H1 (cell line): ENCODE results near the gene TBC1D22B. TPM values are rescaled to one million over a fixed set of nuclear protein-coding genes. Genes with fewer than 3 reads are reported as not detected.
"Not testable (repeated sequence)": the region's sequence is repeated elsewhere in the genome, so short reads cannot be mapped to it uniquely, and the experiment has no call there.

Source experiments
- CTCF ChIA-PET: fragments of 300-600 bp; sonication (Branson Sonifier 250); formaldehyde crosslinking; loops from one replicate; lab custom pipeline; 2021; ENCODE audit not compliant: partially characterized antibody; lab: Charles Lee
- POLR2A ChIA-PET: fragments of 300-600 bp; sonication (Branson Sonifier 250); formaldehyde crosslinking; loops from one replicate; lab custom pipeline; 2021; ENCODE audit warnings: inconsistent platforms; ENCODE audit not compliant: partially characterized antibody; lab: Charles Lee
- DNase-seq, 2 experiments: peaks; one replicate each; pipeline versions ENCODE4 v3.0.0 to v3.0.0-alpha.2; 2010 to 2022; ENCODE audit warnings: low spot score in 2 of 2, low read depth in 1 of 2, mixed read lengths in 1 of 2
- FAIRE-seq: peaks from 2 replicates; lab custom pipeline; 2011; peaks lifted over from hg19 to GRCh38; lab: Jason Lieb, UNC
- H2AFZ ChIP-seq: 2 replicates; pipeline ENCODE4 v1.8.1; 2012; ENCODE audit warnings: low read length, inconsistent platforms
- H2AK5ac ChIP-seq: 2 replicates; pipeline ENCODE4 v1.6.1; 2013; ENCODE audit warnings: low read depth, low read length
- H2BK120ac ChIP-seq: replicated peaks from 2 replicates; pipeline ENCODE3; 2013; ENCODE audit warnings: low read depth, low read length, inconsistent platforms
- H2BK12ac ChIP-seq: 2 replicates; pipeline ENCODE4 v1.6.1; 2013; ENCODE audit warnings: low read depth, low read length
- H2BK15ac ChIP-seq: 2 replicates; pipeline ENCODE4 v1.6.1; 2013; ENCODE audit warnings: low read length
- H2BK20ac ChIP-seq: 2 replicates; pipeline ENCODE4 v1.6.1; 2013; ENCODE audit warnings: low read length
- H2BK5ac ChIP-seq: 2 replicates; pipeline ENCODE4 v1.6.1; 2013; ENCODE audit warnings: low read depth, low read length
- H3K14ac ChIP-seq: 2 replicates; pipeline ENCODE4 v1.6.1; 2013; ENCODE audit warnings: inconsistent platforms; ENCODE audit not compliant: insufficient read length
- H3K18ac ChIP-seq: 2 replicates; pipeline ENCODE4 v1.6.1; 2013; ENCODE audit warnings: low read length; ENCODE audit errors: extremely low read depth
- H3K23ac ChIP-seq: 2 replicates; pipeline ENCODE4 v1.6.1; 2013; ENCODE audit warnings: inconsistent platforms; ENCODE audit not compliant: insufficient read length
- H3K23me2 ChIP-seq: 2 replicates; pipeline ENCODE4 v1.6.1; 2013; ENCODE audit warnings: low read depth, low read length
- H3K27ac ChIP-seq: 2 replicates; pipeline ENCODE4 v1.6.1; 2011; ENCODE audit warnings: low read depth, low read length, inconsistent platforms
- H3K27me3 ChIP-seq, 4 experiments: replicated peaks in 1 of 4; 1 replicate in 1 of 4; 2 replicates in 3 of 4; pipeline versions ENCODE4 v1.6.1 to v1.8.1; 2011 to 2013; ENCODE audit warnings: low read length in 3 of 4, mild to moderate bottlenecking in 3 of 4, inconsistent platforms in 2 of 4, mixed read lengths in 2 of 4, moderate library complexity in 1 of 4; ENCODE audit not compliant: control insufficient read depth in 3 of 4, insufficient read depth in 3 of 4; ENCODE audit errors: extremely low read depth in 1 of 4
- H3K36me3 ChIP-seq, 4 experiments: 2 replicates each; pipeline versions ENCODE4 v1.6.1 to v1.8.1; 2011 to 2013; ENCODE audit warnings: mild to moderate bottlenecking in 4 of 4, low read length in 3 of 4, moderate library complexity in 2 of 4, control low read depth in 1 of 4, inconsistent platforms in 1 of 4; ENCODE audit not compliant: insufficient read depth in 4 of 4, control insufficient read depth in 2 of 4
- H3K4ac ChIP-seq: replicated peaks from 2 replicates; pipeline ENCODE3; 2013; ENCODE audit warnings: low read length, low read depth, mixed read lengths, inconsistent platforms; ENCODE audit not compliant: insufficient read length
- H3K4me1 ChIP-seq, 4 experiments: replicated peaks in 1 of 4; 1 replicate in 1 of 4; 2 replicates in 3 of 4; pipeline versions ENCODE4 v1.6.1 to v1.8.1; 2011 to 2013; ENCODE audit warnings: low read length in 3 of 4, inconsistent platforms in 2 of 4, mixed read lengths in 1 of 4; ENCODE audit not compliant: insufficient read depth in 4 of 4, control insufficient read depth in 3 of 4
- H3K4me2 ChIP-seq, 2 experiments: 2 replicates each; pipeline versions ENCODE4 v1.6.1 to v1.8.1; 2011 to 2013; ENCODE audit warnings: low read depth in 2 of 2, low read length in 2 of 2, control low read depth in 1 of 2, inconsistent platforms in 1 of 2, mild to moderate bottlenecking in 1 of 2; ENCODE audit not compliant: insufficient read depth in 1 of 2
- H3K4me3 ChIP-seq, 4 experiments: fragments of 200-600, 300-600 bp in 1 of 4; sonication (generic), shearing (Covaris generic), sonication (Bioruptor Twin) in 1 of 4; 2 replicates each; pipeline versions ENCODE4 v1.5.1 to v1.8.1; 2011 to 2016; ENCODE audit warnings: low read length in 4 of 4, low read depth in 3 of 4, control low read depth in 2 of 4, inconsistent platforms in 2 of 4, mild to moderate bottlenecking in 2 of 4, mixed read lengths in 1 of 4, moderate library complexity in 1 of 4; ENCODE audit not compliant: insufficient read depth in 2 of 4; ENCODE audit errors: extremely low read depth in 1 of 4
- H3K56ac ChIP-seq: replicated peaks from 2 replicates; pipeline ENCODE3; 2013; ENCODE audit warnings: low read depth, mild to moderate bottlenecking, mixed read lengths, low read length, inconsistent platforms; ENCODE audit not compliant: insufficient read length
- H3K79me1 ChIP-seq: 2 replicates; pipeline ENCODE4 v1.6.1; 2013; ENCODE audit warnings: low read depth, low read length, control low read depth
- H3K79me2 ChIP-seq, 2 experiments: 2 replicates each; pipeline versions ENCODE4 v1.6.1 to v1.8.1; 2012 to 2013; ENCODE audit warnings: low read length in 2 of 2, mild to moderate bottlenecking in 2 of 2, inconsistent platforms in 1 of 2; ENCODE audit not compliant: insufficient read depth in 2 of 2, control insufficient read depth in 1 of 2
- H3K9ac ChIP-seq, 4 experiments: replicated peaks in 1 of 4; 1 replicate in 1 of 4; 2 replicates in 3 of 4; pipeline versions ENCODE4 v1.6.1 to v1.8.1; 2011 to 2013; ENCODE audit warnings: low read depth in 3 of 4, low read length in 3 of 4, control low read depth in 2 of 4, mild to moderate bottlenecking in 2 of 4, moderate library complexity in 2 of 4, inconsistent platforms in 1 of 4; ENCODE audit errors: extremely low read depth in 1 of 4
- H3K9me3 ChIP-seq, 2 experiments: 2 replicates each; pipeline versions ENCODE4 v1.6.1 to v1.8.1; 2012 to 2013; ENCODE audit warnings: mild to moderate bottlenecking in 2 of 2, moderate library complexity in 2 of 2, control low read depth in 1 of 2, inconsistent platforms in 1 of 2, low read depth in 1 of 2, low read length in 1 of 2, mixed read lengths in 1 of 2; ENCODE audit not compliant: insufficient read depth in 2 of 2
- H4K20me1 ChIP-seq, 2 experiments: replicated peaks in 1 of 2; 2 replicates each; pipeline versions ENCODE3 to v1.8.1; 2011 to 2013; ENCODE audit warnings: inconsistent platforms in 2 of 2, low read length in 2 of 2, mild to moderate bottlenecking in 1 of 2; ENCODE audit not compliant: insufficient read depth in 2 of 2, control insufficient read depth in 1 of 2
- H4K5ac ChIP-seq: 2 replicates; pipeline ENCODE4 v1.6.1; 2013; ENCODE audit warnings: low read length, low read depth, mixed read lengths, inconsistent platforms; ENCODE audit not compliant: insufficient read length
- H4K8ac ChIP-seq: 2 replicates; pipeline ENCODE4 v1.8.0; 2013; ENCODE audit warnings: mild to moderate bottlenecking, moderate library complexity, low read length, inconsistent platforms; ENCODE audit not compliant: insufficient read depth; ENCODE audit errors: extremely low read depth
- H4K91ac ChIP-seq: replicated peaks from 2 replicates; pipeline ENCODE3; 2013; ENCODE audit warnings: low read length, mixed read lengths, inconsistent platforms; ENCODE audit not compliant: insufficient read length
- polyA plus RNA-seq, 7 experiments: library from polyadenylated mRNA; depleted of rRNA in 3 of 7; stranded (reverse) in 5 of 7; unstranded in 2 of 7; fragments of >200 nt in 5 of 7; fragments of 200-250 nt in 2 of 7; gene quantifications; 1 replicate in 5 of 7; 2 replicates in 1 of 7; 4 replicates in 1 of 7; pipeline versions ENCODE4 v1.2.1 to v1.2.3, GENCODE V29; 2011 to 2013; ENCODE audit warnings: missing spikeins in 2 of 7, mixed read lengths in 2 of 7
- total RNA-seq: library from RNA; stranded (reverse); fragmentation: NEBNext Ultra II Directional; extraction: Animal tissue kit (Norgen Biotek cat#: 25700); gene quantifications from 2 replicates; pipeline ENCODE4 v1.2.1, GENCODE V29; 2021

TBC1D22B gene
- total and polyA plus RNA-seq, 2 of the 8 experiments (the other 6 are each of a cell fraction or from before 2014, with no cell fraction given): 10.1 to 17.4 TPM

DNA sequence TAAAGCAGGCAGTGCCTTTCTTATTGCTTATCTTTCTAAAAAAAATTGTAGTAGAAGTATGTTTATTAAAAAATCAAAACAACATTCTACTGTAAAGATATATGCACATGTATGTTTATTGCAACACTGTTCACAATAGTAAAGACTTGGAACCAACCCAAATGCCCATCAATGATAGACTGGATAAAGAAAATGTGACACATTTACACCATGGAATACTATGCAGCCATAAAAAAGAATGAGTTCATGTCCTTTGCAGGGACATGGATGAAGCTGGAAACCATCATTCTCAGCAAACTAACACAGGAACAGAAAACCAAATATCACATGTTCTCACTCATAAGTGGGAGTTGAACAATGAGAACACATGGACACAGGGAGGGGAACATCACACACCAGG lies 40.1 kb downstream of the TBC1D22B start:
- H2BK120ac ChIP-seq, H3K4me3 ChIP-seq, H2BK12ac ChIP-seq, H4K20me1 ChIP-seq, H3K27me3 ChIP-seq, H2BK5ac ChIP-seq, H3K14ac ChIP-seq, H3K56ac ChIP-seq, H3K9ac ChIP-seq, H4K5ac ChIP-seq, H3K79me2 ChIP-seq, H3K23ac ChIP-seq, H2BK15ac ChIP-seq, H3K4me1 ChIP-seq, H4K8ac ChIP-seq, H4K91ac ChIP-seq, H3K79me1 ChIP-seq, DNase-seq, FAIRE-seq, H3K4ac ChIP-seq, H2BK20ac ChIP-seq, H2AK5ac ChIP-seq, H3K27ac ChIP-seq, POLR2A ChIA-PET, H3K18ac ChIP-seq, H3K4me2 ChIP-seq, H3K9me3 ChIP-seq, H2AFZ ChIP-seq, H3K23me2 ChIP-seq: not testable (repeated sequence)
- H3K36me3 ChIP-seq: peaks cover 0 to 28% (median 14%) of the 10 kb centered on the region in 4 experiments; a peak in 5 of 8 replicates
- CTCF ChIA-PET: interaction anchor here (0.6 to 3.3 kb wide), 4 partner anchors 9 to 406 kb away, joined by 3 to 18 read pairs (median 4); no protein-coding TSS in a partner anchor
